IMR-90 (cell line): ENCODE data around the gene ATXN1. TPM values are rescaled to one million over a fixed set of nuclear protein-coding genes. Genes with fewer than 3 reads are reported as not detected.
A peak's percentile ranks its signal among the peaks of the same experiment; 100 is the strongest.

ENCODE experiments used
- ATAC-seq: fragments of 200-7000 bp; cut with Tn5 transposase; 2 replicates; pipeline ENCODE4 v1.9.1; 2020; ENCODE audit warnings: low read depth, mild to moderate bottlenecking, moderate library complexity
- BruUV-seq: library from RNA; stranded (reverse); fragments of 400-500 nt; replicated peaks from 2 replicates; lab custom pipeline; 2021; lab: Mats Ljungman, UMichigan
- CTCF ChIA-PET: fragments of 300-600 bp; formaldehyde crosslinking; extraction: SDS; loops from one replicate; lab custom pipeline; 2021; ENCODE audit warnings: antibody characterized with exemption; lab: Yijun Ruan, JAX
- POLR2A ChIA-PET: fragments of 300-600 bp; sonication (Branson Sonifier 250); formaldehyde crosslinking; loops from one replicate; lab custom pipeline; 2022; ENCODE audit warnings: antibody characterized with exemption; ENCODE audit not compliant: unreplicated experiment; lab: Charles Lee
- DNase-seq: peaks from one replicate; pipeline ENCODE4 v3.0.0; 2013
- H2AFZ ChIP-seq: replicated peaks from 2 replicates; pipeline ENCODE3; 2013; ENCODE audit warnings: low read length, mild to moderate bottlenecking; ENCODE audit not compliant: poor library complexity
- H2AK5ac ChIP-seq: 2 replicates; pipeline ENCODE4 v1.6.1; 2013; ENCODE audit warnings: low read depth, low read length, inconsistent platforms
- H2AK9ac ChIP-seq: replicated peaks from 2 replicates; pipeline ENCODE3; 2013; ENCODE audit warnings: mild to moderate bottlenecking, low read depth, low read length, moderate library complexity; ENCODE audit not compliant: poor library complexity
- H2BK120ac ChIP-seq: 2 replicates; pipeline ENCODE4 v1.6.1; 2013; ENCODE audit warnings: low read depth, low read length, inconsistent platforms
- H2BK15ac ChIP-seq: 3 replicates; pipeline ENCODE4 v1.6.1; 2013; ENCODE audit warnings: low read depth, low read length, inconsistent platforms
- H2BK20ac ChIP-seq: 2 replicates; pipeline ENCODE4 v1.6.1; 2013; ENCODE audit warnings: low read depth, mild to moderate bottlenecking, inconsistent platforms, low read length, moderate library complexity
- H2BK5ac ChIP-seq: 2 replicates; pipeline ENCODE4 v1.6.1; 2013; ENCODE audit warnings: mild to moderate bottlenecking, low read depth, low read length, inconsistent platforms; ENCODE audit not compliant: poor library complexity, severe bottlenecking
- H3K14ac ChIP-seq: replicated peaks from 2 replicates; pipeline ENCODE4 v1.6.1; 2013; ENCODE audit warnings: low read depth, low read length, inconsistent platforms
- H3K18ac ChIP-seq: 2 replicates; pipeline ENCODE4 v1.6.1; 2013; ENCODE audit warnings: low read depth, low read length, control low read depth
- H3K23ac ChIP-seq: 2 replicates; pipeline ENCODE4 v1.6.1; 2013; ENCODE audit warnings: low read depth, low read length, inconsistent platforms
- H3K27ac ChIP-seq: 2 replicates; pipeline ENCODE4 v1.5.1; 2013; ENCODE audit warnings: mild to moderate bottlenecking, control low read depth, low read length; ENCODE audit not compliant: insufficient read depth
- H3K27me3 ChIP-seq: 2 replicates; pipeline ENCODE4 v1.6.1; 2013; ENCODE audit warnings: low read length; ENCODE audit not compliant: control insufficient read depth, insufficient read depth
- H3K36me3 ChIP-seq: 2 replicates; pipeline ENCODE4 v1.6.1; 2013; ENCODE audit warnings: low read length, mixed read lengths; ENCODE audit not compliant: control insufficient read depth, insufficient read depth
- H3K4ac ChIP-seq: 2 replicates; pipeline ENCODE4 v1.6.1; 2013; ENCODE audit warnings: low read depth, low read length, inconsistent platforms
- H3K4me1 ChIP-seq: 2 replicates; pipeline ENCODE4 v1.6.1; 2013; ENCODE audit warnings: low read length, mixed read lengths; ENCODE audit not compliant: control insufficient read depth, insufficient read depth
- H3K4me2 ChIP-seq: 2 replicates; pipeline ENCODE4 v1.6.1; 2013; ENCODE audit warnings: low read depth, mild to moderate bottlenecking, control low read depth, low read length, moderate library complexity
- H3K4me3 ChIP-seq: 2 replicates; pipeline ENCODE4 v1.5.1; 2013; ENCODE audit warnings: low read depth, mild to moderate bottlenecking, control low read depth, low read length, moderate library complexity; ENCODE audit not compliant: insufficient read depth
- H3K56ac ChIP-seq: 2 replicates; pipeline ENCODE4 v1.6.1; 2013; ENCODE audit warnings: low read length, inconsistent platforms; ENCODE audit not compliant: insufficient read depth; ENCODE audit errors: extremely low read depth
- H3K79me1 ChIP-seq, 2 experiments: 2 replicates each; pipeline ENCODE4 v1.6.1; 2013; ENCODE audit warnings: low read length in 2 of 2, inconsistent platforms in 1 of 2, low read depth in 1 of 2
- H3K9ac ChIP-seq: 2 replicates; pipeline ENCODE4 v1.6.1; 2013; ENCODE audit warnings: low read depth, low read length, control low read depth
- H3K9me1 ChIP-seq: 2 replicates; pipeline ENCODE4 v1.6.1; 2013; ENCODE audit warnings: low read length, inconsistent platforms; ENCODE audit not compliant: insufficient read depth
- H3K9me3 ChIP-seq: 2 replicates; pipeline ENCODE4 v1.6.1; 2013; ENCODE audit warnings: low read length; ENCODE audit not compliant: control insufficient read depth, insufficient read depth
- H4K20me1 ChIP-seq: 2 replicates; pipeline ENCODE4 v1.6.1; 2013; ENCODE audit warnings: low read length, inconsistent platforms; ENCODE audit not compliant: insufficient read depth
- H4K5ac ChIP-seq: 2 replicates; pipeline ENCODE4 v1.6.1; 2013; ENCODE audit warnings: mild to moderate bottlenecking, low read depth, low read length, control low read depth
- H4K8ac ChIP-seq, 2 experiments: 2 replicates each; pipeline ENCODE4 v1.6.1; 2013; ENCODE audit warnings: low read depth in 2 of 2, low read length in 2 of 2, control low read depth in 1 of 2, inconsistent platforms in 1 of 2
- H4K91ac ChIP-seq: 2 replicates; pipeline ENCODE4 v1.6.1; 2013; ENCODE audit warnings: low read depth, low read length, inconsistent platforms; ENCODE audit not compliant: insufficient read depth
- BHLHE40 ChIP-seq: fragments of 150-350 bp; IDR thresholded peaks from 2 replicates; pipeline ENCODE4 v1.6.1; 2016; ENCODE audit warnings: mild to moderate bottlenecking, low read depth, low read length
- CEBPB ChIP-seq: IDR thresholded peaks from 2 replicates; pipeline ENCODE4 v1.6.1; 2012; ENCODE audit warnings: low read depth, low read length, improper control_type of control experiment
- CHD1 ChIP-seq: IDR thresholded peaks from 2 replicates; pipeline ENCODE4 v1.6.1; 2012; ENCODE audit warnings: low read depth, low read length, improper control_type of control experiment
- FOS ChIP-seq: fragments of 150-350 bp; IDR thresholded peaks from 2 replicates; pipeline ENCODE4 v1.6.1; 2016; ENCODE audit warnings: low read depth, low read length
- MAZ ChIP-seq: IDR thresholded peaks from 2 replicates; pipeline ENCODE4 v1.6.1; 2012; ENCODE audit warnings: low read depth, mild to moderate bottlenecking, low read length, improper control_type of control experiment, moderate library complexity, borderline replicate concordance
- MXI1 ChIP-seq: IDR thresholded peaks from 2 replicates; pipeline ENCODE4 v1.6.1; 2012; ENCODE audit warnings: low read depth, mild to moderate bottlenecking, low read length, moderate library complexity, borderline replicate concordance
- POLR2A ChIP-seq: IDR thresholded peaks from 2 replicates; pipeline ENCODE4 v1.6.1; 2012; ENCODE audit warnings: mild to moderate bottlenecking, low read depth, low read length
- RAD21 ChIP-seq: IDR thresholded peaks from 2 replicates; pipeline ENCODE4 v1.6.1; 2012; ENCODE audit warnings: low read length, improper control_type of control experiment
- RFX5 ChIP-seq: IDR thresholded peaks from 2 replicates; pipeline ENCODE4 v1.8.0; 2012; ENCODE audit warnings: low read depth, mild to moderate bottlenecking, low read length, moderate library complexity
- SMC3 ChIP-seq: fragments of 150-350 bp; IDR thresholded peaks from 2 replicates; pipeline ENCODE4 v1.6.1; 2016; ENCODE audit warnings: low read depth, mild to moderate bottlenecking, antibody characterized with exemption, low read length, moderate library complexity
- WGBS, 2 experiments: methylation state at CpG; one replicate each; pipeline versions ENCODE4 v1.1.5 to v1.1.7; 2013; ENCODE audit warnings: missing lambda C conversion rate in 2 of 2; ENCODE audit not compliant: insufficient read length in 1 of 2; ENCODE audit errors: extremely low coverage in 2 of 2; 5-methylcytosine and 5-hydroxymethylcytosine counted together
- dilution Hi-C: fragments of 300-500 bp; cut with HindIII; formaldehyde crosslinking; loops from one replicate; pipeline ENCODE4 v1.14.3; 2018; ENCODE audit warnings: low sequenced_read_pairs; ENCODE audit not compliant: unreplicated experiment
- in situ Hi-C: fragments of 300-500 bp; cut with MboI; formaldehyde crosslinking; loops from 3 replicates; pipeline ENCODE4 v1.14.3; 2019; ENCODE audit warnings: low sequenced_read_pairs, inconsistent platforms, mixed read lengths
- intact Hi-C: fragments of 100-400 bp; cut with micrococcal nuclease; formaldehyde crosslinking; loops from 2 replicates; pipeline ENCODE4 v1.10.0; 2022
- polyA plus RNA-seq, 3 experiments: library from polyadenylated mRNA; depleted of rRNA; stranded (reverse); fragments of >200 nt; gene quantifications; 2 replicates each; pipeline ENCODE4 v1.2.3, GENCODE V29; 2012; ENCODE audit warnings: low replicate concordance in 1 of 3
- total RNA-seq: library from RNA; depleted of rRNA; stranded (reverse); fragments of >200 nt; gene quantifications from 2 replicates; pipeline ENCODE4 v1.2.3, GENCODE V29; 2012
- TF ChIP-seq, protein P1 (sequence below): fragments of 150-350 bp; IDR thresholded peaks from 2 replicates; pipeline ENCODE4 v1.6.1; 2017; ENCODE audit warnings: mild to moderate bottlenecking, antibody characterized with exemption, low read length, low read depth
- TF ChIP-seq, protein P2 (sequence below): fragments of 150-350 bp; IDR thresholded peaks from 2 replicates; pipeline ENCODE4 v1.6.1; 2016; ENCODE audit warnings: low read depth, mild to moderate bottlenecking, low read length, moderate library complexity, borderline replicate concordance

The ATXN1 gene
- total and polyA plus RNA-seq, 2 of the 4 experiments (the other 2 are of a cell fraction), result 7.3 to 11.1 TPM

DNA sequence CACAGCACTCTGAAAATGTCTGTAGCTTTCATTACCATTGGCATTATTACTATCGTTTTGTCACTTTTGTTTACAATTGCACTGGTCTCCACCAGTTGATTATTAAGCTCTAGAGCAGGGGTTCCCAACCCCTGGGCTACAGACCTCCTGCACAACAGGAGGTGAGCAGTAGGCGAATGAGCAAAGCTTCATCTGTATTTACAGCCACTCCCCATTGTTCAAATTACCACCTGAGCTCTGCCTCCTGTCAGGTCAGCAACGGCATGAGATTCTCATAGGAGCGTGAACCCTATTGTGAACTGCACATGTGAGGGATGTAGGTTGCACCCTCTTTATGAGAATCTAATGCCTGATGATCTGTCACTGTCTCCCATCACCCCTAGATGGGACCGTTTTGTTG is 126.4 kb downstream of the ATXN1 start:
- Histone ChIP-seq H3K27ac (no peak overlapping the region), H3K9me1 (peaks cover 20% of the 10 kb centered on the region), H3K27me3 (no peaks in the 10 kb centered on the region), H2BK15ac (no peak overlapping the region), H3K9ac (no peak overlapping the region), H3K56ac (no peak overlapping the region), H3K14ac (no peak overlapping the region), H3K23ac (no peak overlapping the region), H3K18ac (no peak overlapping the region), H2AK9ac (no peak overlapping the region), H4K8ac (no peak overlapping the region), H3K4ac (peak overlapping the region; percentile 8; the same call in 1 of the 2 replicates), H4K5ac (no peak overlapping the region), H3K4me3 (no peak overlapping the region), H2BK120ac (no peak overlapping the region), H3K4me1 (peaks cover 18% of the 10 kb centered on the region), H2AFZ (no peak overlapping the region), H4K91ac (no peak overlapping the region), H2BK5ac (no peak overlapping the region), H3K4me2 (no peak overlapping the region), H2BK20ac (no peak overlapping the region), H3K36me3 (peaks cover 13% of the 10 kb centered on the region), H2AK5ac (no peak overlapping the region), H3K9me3 (no peaks in the 10 kb centered on the region), H3K79me1 (peaks cover 20 to 40% of the 10 kb centered on the region in 2 experiments), H4K20me1 (peaks cover 20% of the 10 kb centered on the region)
- ATAC-seq (no peak), DNase-seq (no peak)
- BruUV-seq, result no TSS peak
- intact Hi-C loops (no loop called here), dilution Hi-C loops (no loop called here), in situ Hi-C loops (no loop called here)
- ChIA-PET CTCF (interaction anchor here (0.7 to 0.8 kb wide), 2 partner anchors 10 to 121 kb away, joined by 3 to 4 read pairs; no protein-coding TSS in a partner anchor), POLR2A (no interaction called here)
- 38% methylated on average over 1 of the region's 5 CpGs; no CpG with 5 or more reads in 1 of the 2 experiments for WGBS, 2 experiments
- no peak for TF ChIP-seq MXI1
- TF ChIP-seq, protein P1, sequence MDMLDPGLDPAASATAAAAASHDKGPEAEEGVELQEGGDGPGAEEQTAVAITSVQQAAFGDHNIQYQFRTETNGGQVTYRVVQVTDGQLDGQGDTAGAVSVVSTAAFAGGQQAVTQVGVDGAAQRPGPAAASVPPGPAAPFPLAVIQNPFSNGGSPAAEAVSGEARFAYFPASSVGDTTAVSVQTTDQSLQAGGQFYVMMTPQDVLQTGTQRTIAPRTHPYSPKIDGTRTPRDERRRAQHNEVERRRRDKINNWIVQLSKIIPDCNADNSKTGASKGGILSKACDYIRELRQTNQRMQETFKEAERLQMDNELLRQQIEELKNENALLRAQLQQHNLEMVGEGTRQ, result no peak
- TF ChIP-seq RFX5, result no peak
- no peak for TF ChIP-seq BHLHE40
- no peak for TF ChIP-seq RAD21
- no peak for TF ChIP-seq SMC3
- TF ChIP-seq, protein P2, sequence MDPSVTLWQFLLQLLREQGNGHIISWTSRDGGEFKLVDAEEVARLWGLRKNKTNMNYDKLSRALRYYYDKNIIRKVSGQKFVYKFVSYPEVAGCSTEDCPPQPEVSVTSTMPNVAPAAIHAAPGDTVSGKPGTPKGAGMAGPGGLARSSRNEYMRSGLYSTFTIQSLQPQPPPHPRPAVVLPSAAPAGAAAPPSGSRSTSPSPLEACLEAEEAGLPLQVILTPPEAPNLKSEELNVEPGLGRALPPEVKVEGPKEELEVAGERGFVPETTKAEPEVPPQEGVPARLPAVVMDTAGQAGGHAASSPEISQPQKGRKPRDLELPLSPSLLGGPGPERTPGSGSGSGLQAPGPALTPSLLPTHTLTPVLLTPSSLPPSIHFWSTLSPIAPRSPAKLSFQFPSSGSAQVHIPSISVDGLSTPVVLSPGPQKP, result no peak
- no peak for TF ChIP-seq CHD1
- no peak for TF ChIP-seq FOS
- no peak for TF ChIP-seq POLR2A
- TF ChIP-seq MAZ, result no peak
- no peak for TF ChIP-seq CEBPB
